ENCODE measurements around the gene ZNF775. TPM values are rescaled to one million over a fixed set of nuclear protein-coding genes. Genes with fewer than 3 reads are reported as not detected.

ZNF775 gene
- polyA plus RNA-seq, 1 donor = 9.3 TPM

GRCh38 chr7:150369748-150370501, 9.2 kb upstream of the ZNF775 start:
- DNase-seq = no peak

GRCh38 chr7:150370612-150371071, 8.5 kb upstream of the ZNF775 start:
- DNase-seq = no peak

- no peak for DNase-seq
Measured at GRCh38 chr7:150371131-150371995, 7.8 kb upstream of the ZNF775 start.

DNA sequence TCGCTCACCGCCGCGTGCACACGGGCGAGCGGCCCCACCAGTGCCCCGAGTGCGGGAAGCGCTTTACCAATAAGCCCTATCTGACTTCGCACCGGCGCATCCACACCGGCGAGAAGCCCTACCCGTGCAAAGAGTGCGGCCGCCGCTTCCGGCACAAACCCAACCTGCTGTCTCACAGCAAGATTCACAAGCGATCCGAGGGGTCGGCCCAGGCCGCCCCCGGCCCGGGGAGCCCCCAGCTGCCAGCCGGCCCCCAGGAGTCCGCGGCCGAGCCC, 7.2 kb upstream of the ZNF775 start:
- no peak for DNase-seq

DNA sequence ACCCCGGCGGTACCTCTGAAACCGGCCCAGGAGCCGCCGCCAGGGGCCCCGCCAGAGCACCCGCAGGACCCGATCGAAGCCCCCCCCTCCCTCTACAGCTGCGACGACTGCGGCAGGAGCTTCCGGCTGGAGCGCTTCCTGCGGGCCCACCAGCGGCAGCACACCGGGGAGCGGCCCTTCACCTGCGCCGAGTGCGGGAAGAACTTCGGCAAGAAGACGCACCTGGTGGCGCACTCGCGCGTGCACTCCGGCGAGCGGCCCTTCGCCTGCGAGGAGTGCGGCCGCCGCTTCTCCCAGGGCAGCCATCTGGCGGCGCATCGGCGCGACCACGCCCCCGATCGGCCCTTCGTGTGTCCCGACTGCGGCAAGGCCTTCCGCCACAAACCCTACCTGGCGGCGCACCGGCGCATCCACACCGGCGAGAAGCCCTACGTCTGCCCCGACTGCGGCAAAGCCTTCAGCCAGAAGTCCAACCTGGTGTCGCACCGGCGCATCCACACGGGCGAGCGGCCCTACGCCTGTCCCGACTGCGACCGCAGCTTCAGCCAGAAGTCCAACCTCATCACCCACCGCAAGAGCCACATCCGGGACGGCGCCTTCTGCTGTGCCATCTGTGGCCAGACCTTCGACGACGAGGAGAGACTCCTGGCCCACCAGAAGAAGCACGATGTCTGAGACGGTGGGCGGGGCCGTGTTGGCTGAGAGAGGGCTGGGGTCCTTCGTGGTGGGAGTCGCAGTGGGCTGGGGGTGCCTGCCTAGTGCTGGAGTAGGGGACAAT, 6.7 kb upstream of the ZNF775 start:
- no peak for DNase-seq

DNA sequence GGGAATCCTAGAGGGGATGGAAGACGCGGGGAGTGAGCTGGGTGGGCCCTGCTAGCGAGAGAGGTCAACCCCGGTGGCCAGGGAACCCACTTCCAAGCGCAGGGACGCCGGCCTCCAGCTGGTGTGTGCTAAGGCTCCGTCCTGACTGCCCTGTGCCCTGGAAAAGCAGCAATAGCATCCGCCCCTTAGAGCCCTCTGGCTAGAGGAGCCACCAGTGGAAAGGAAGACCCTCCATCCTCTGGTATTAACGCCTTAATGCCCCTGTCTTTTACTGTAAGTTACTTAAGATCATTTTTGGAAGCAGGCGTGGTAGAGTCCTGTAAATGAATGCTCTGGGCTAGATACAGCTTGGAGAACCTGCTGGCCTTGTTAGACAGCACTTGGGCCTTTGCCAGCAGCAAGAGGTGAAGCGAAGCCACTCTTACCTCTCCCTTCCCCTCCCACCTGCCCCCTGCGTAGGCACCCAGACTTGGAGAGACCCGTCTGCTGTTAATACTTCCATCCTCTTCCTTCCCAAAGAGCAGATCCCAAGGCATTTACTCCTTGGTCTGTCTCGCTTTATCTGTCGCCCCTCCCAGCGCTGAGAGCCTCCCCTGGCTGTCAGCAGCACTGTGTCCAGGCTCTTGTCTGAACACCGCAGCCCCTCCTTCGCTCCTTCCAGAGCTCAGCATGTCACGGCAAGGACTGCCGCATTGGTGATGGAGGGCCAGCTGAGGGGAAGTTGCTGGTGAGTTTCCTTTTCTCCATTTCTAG, 5.9 kb upstream of the ZNF775 start:
- DNase-seq = no peak

- DNase-seq = no peak
Measured at GRCh38 chr7:150374026-150374425, 5.1 kb upstream of the ZNF775 start.

DNA sequence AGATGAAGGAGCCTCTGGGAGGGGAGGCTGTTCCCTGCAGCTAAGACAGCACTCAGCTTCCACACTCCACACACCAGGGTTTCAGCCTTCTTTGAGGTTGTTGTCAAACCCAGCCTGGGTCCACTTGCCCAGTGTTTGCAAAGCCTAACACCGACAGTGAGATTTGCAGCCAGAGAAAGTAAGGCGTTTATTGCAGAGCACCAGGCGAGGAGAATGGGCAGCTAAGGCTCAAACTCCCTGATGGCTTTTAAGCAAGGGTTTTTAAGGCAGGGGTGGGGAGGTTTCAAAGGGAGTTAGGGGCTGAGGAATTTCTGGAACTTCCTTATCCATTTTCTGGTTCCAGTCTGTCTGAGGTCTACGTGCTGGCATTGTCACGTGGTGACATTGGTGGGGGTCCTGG, 4.7 kb upstream of the ZNF775 start:
- DNase-seq = no peak

DNA sequence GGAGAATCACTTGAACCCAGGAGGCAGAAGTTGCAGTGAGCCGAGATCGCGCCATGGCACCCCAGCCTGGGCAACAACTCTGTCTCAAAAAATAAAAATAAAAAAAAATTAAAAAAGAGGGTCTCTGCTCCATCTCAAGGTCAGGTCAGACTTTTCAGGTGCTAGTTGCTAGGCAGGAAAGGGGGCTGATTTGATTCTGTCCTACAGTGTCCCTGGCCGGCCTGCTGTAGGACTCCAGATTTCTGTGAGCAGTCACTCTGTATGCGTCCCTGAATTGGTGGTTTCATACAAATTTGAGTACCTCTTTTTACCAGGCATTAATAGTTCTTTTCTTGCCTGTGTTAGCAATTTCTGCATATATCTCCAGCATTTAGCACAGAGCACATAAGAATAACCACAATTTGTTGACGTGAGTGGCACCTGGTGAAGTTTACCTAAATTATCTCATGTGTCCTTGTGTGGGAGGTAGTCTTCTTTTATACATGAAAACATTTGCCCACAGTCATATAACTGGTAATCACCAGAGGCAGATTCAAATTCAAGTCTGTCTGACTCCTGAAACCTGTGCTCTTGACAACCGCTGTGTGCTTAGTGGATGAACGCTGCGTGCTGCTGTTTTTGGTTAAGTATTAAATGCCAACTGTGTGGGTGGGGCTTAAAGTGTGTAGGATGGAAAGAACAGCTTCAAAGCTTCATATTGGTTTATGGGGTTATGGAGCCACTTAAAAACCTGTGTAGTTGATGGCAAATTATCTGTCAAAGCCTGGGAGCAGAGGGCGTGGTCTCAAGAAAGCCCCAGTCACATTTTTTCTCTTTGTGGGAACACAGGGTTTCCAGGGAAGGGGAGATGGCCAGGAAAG, 3.2 kb upstream of the ZNF775 start:
- no peak for DNase-seq

- no peak for DNase-seq
Measured at GRCh38 chr7:150376560-150376959, 2.6 kb upstream of the ZNF775 start.

GRCh38 chr7:150377196-150377595, 1.9 kb upstream of the ZNF775 start:
- no peak for DNase-seq

DNA sequence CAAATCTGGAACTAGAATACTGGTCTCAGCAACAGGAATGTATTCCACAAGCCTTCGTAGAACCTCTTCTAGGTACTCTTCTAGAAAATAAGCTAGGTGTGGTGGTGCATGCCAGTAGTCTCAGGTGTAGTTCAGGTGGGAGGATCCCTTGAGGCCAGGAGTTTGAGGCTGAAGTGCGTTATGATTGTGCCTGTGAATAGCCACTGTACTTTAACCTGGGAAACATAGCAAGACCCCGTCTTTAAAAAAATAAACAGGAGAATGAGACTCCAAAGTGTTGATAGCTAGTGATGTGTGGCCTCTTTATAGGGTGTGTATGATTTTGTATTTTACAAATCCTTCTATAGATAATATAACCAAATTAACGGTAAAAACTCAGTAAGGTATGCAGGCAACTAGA, 1.5 kb upstream of the ZNF775 start:
- no peak for DNase-seq

GRCh38 chr7:150378115-150378852, 846 bp upstream of the ZNF775 start:
- peak; percentile 34 for DNase-seq

- DNase-seq = no peak
Measured at GRCh38 chr7:150379441-150380379, 580 bp downstream of the ZNF775 start.

DNA sequence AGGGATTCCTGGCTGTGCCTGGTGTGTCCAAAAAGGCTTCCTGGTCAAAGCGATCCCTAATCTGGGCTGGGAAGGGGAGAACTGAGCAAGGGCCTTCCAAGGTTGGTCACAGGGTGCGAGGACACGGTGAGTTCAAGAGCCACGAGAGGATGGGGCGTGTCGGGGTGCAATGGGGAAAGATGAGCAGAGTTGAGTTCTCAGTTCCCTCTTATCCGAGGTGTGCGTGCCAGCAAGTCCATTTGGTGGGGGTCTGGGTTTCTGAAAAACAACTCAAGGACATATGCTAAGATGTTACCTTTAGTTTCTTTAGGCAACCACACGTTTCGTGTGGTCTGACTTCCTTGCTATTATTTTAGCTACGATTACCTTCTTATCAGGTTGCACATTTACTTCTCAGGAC, 1.3 kb downstream of the ZNF775 start:
- no peak for DNase-seq

DNA sequence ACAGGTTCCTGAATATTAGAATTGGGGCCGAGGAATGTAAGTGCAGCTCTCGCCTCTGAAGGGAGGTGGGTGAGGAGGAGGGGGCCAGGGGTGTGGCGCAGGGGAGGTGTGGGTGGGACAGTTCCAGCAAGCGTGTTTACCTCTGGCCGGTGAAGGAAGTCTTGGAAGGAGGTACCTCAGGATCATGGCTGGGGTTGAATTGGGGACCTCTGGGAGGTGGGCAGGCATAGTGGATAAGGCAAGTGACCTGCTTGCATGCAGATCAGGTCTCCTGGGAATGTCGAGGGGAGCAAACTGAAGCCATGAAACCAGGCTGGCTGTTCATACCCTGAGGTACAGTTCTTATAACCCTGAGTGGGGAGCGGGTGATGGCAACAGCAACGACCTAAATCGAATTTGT, 2.0 kb downstream of the ZNF775 start:
- DNase-seq = no peak

- no peak for DNase-seq
Measured at GRCh38 chr7:150381785-150382122, 2.6 kb downstream of the ZNF775 start.

DNA sequence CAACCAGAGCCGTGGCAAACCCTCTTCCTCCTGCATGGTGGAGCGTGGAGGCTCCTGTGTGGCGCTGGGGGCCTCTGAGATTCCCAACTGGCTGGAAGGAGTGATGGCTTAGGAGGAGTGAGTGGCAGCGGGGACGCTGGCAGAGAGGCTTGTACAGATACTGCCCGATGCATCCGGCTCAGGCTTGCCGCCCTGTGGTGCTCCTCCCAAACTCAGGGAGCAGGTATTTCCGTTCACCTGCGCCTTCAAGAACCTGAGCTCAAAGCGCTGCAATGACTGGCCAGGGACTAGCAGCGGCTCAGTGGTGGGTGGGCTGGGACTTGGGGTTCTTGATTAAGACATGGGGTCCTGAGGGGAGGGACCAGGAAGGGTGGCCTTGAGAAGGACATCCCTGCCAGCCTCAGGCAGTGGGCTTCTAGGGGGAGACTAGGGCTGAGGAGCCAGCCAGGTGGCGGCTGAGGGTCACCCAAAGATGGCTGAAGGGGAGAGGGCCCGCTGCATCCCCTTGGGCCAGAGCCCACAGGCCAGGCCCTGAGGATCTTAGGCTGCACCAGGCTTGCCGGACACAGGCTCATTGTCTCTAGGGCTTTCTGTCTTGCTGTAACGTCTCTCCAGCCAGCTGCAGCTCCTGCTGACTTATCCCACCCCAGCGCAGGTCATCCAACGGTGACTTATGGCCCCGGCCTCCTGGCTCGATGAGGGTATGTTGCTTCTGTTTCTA, 3.2 kb downstream of the ZNF775 start:
- no peak for DNase-seq

DNA sequence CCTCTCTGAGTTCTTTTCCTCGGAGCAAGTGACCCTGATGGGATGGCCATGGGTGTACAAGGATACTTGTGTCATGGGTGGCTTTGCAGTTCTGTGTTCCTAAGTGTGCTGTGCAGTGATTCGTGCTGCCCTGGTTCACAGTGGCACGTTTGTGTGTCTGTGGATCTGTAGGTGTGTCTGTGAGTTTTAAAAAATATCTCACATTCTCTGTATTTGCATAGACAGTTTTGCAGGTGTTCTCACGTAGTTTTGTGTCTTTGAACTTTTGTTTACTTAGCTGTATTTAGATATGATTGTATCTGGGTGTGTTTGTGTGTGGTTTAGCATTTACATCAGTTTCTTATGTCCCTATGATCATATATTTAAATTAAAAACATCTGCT, 3.7 kb downstream of the ZNF775 start:
- DNase-seq = no peak

All from hindlimb muscle (tissue), 1 donor.